G401.6 (cell line): ENCODE data around the gene HOXA10.

Experiments used
- FAIRE-seq: peaks from 2 replicates; lab custom pipeline; 2012; peaks lifted over from hg19 to GRCh38; lab: Jason Lieb, UNC

The HOXA10 gene

GRCh38 chr7:27179030-27179429 is 4.9 kb upstream of the HOXA10 start:
- no peak for FAIRE-seq

GRCh38 chr7:27178366-27178765 is 4.2 kb upstream of the HOXA10 start:
- FAIRE-seq, result peak; percentile 87

- FAIRE-seq, result no peak
Observed at GRCh38 chr7:27177795-27178320, 3.7 kb upstream of the HOXA10 start.

- FAIRE-seq, result no peak
Observed at GRCh38 chr7:27176962-27177794, 3.1 kb upstream of the HOXA10 start.

DNA sequence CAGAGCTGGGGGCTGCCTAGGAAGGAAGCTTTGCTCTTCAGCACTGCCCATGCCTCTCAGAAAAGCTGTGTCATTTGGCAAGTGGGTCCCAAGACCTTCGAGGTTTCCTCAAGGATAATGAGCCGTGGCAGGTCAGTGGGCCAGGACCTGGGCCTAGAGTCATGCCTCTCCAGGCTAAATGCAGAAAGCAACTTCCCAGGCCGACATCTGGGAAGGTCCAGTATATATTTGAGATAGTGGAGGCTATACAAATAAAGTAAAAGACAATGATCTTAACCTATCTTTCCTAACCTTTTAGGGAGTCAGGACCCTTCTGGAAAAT is 2.4 kb upstream of the HOXA10 start:
- FAIRE-seq, result no peak

- FAIRE-seq, result no peak
Observed at GRCh38 chr7:27175626-27176523, 1.8 kb upstream of the HOXA10 start.

DNA sequence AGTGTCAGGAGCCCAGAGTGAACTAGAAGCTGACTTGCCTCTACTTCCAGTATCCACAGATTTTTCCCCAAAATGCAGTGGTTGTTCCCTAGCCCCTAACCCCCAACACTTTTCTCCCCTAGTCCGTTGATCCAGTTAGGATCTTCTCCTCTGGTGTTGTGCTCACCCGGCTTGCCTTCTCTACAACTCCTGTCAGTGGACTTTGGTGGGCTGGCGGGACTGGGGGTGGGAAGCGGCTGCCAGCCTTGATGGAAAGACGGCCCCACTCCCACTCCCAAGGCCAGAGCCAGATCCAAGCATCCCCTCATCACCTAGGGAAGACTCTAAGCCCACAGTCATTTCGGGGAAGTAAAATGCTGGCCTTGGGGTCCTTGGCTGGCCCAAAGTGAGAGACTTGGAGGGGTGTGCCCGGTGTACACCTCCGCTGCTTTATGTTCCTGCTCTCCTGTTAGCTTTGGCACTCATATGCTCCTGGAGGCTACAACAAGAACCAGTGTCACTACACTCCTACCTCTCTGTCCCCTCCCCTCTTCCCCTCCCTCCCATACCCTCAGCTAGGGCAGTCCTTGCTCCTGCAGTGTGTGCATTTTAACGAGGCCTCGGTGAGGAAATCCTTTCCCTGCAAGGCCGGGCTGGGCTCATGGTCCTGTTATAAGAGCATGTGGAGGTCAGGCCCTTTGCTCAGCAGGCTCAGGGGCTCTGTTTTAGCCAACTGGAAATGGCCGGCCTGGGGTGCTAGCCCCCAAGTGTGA is 930 bp upstream of the HOXA10 start:
- peak; percentile 95 for FAIRE-seq

- FAIRE-seq, result no peak
Observed at GRCh38 chr7:27173511-27173955, 587 bp downstream of the HOXA10 start.

GRCh38 chr7:27172823-27173510 is 1.2 kb downstream of the HOXA10 start:
- FAIRE-seq, result no peak

GRCh38 chr7:27172315-27172774 is 1.8 kb downstream of the HOXA10 start:
- no peak for FAIRE-seq

DNA sequence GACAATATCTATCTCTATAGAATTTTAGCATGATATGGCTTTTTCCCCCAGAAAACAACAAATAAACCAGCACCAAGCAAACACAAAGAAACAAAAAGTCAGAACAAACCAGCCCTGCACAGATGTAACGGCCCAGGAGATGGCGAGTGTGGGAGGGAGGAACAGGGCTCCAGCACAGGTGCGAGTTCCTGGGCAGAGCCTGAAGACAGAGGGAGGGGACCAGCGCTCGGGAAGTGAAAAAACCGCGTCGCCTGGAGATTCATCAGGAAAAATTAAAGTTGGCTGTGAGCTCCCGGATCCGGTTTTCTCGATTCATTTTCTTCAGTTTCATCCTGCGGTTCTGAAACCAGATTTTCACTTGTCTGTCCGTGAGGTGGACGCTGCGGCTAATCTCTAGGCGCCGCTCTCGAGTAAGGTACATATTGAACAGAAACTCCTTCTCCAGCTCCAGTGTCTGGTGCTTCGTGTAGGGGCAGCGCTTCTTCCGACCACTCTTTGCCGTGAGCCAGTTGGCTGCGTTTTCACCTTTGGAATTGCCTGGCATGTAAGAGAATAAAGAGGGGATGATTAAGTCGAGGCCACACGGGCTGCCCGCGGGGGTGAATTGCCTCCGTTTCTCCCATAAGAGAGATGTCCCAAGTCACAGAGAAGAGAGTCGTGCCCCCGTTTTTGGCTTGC is 2.3 kb downstream of the HOXA10 start:
- FAIRE-seq, result peak; percentile 46

GRCh38 chr7:27171325-27171636 is 2.8 kb downstream of the HOXA10 start:
- FAIRE-seq, result no peak

- FAIRE-seq, result peak; percentile 96
Observed at GRCh38 chr7:27170426-27171324, 3.4 kb downstream of the HOXA10 start.

DNA sequence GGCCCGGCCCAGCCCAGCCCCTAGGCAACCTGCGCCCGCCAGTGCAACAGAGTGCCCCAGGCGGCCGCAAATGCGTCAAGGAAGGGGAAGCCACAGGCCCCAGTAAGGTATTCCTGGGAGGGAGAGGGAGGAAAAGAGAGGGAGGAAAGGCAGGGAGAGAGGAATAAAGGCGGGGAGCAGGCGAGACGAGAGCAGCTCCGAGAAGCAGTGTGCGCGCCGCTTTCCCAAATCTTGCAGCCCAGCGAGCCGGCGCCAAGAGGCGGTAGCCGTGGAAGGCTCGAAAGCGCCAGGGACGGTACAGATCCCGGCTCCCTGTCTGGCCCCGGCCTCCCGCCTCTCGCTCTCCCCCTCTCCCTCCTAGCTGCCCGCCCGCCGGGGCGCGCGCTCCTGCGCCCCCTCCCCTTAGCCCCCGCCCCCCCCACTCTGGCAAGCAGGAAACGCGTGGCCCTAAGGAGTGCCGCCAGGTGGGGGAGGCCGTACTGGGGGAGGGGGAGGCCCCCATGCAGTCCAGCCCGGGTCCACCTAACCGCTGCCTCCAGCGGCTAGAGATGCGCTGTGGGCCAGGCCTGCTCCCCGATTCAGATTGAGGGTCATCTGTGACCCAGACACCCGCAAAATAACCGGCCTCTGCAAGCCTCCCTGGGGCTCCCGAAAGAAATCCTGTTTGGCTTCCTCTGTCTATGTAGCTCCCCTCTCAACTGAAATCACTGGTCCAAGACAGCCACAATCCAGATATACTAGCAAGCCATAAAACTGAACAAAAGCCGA is 4.3 kb downstream of the HOXA10 start:
- no peak for FAIRE-seq

DNA sequence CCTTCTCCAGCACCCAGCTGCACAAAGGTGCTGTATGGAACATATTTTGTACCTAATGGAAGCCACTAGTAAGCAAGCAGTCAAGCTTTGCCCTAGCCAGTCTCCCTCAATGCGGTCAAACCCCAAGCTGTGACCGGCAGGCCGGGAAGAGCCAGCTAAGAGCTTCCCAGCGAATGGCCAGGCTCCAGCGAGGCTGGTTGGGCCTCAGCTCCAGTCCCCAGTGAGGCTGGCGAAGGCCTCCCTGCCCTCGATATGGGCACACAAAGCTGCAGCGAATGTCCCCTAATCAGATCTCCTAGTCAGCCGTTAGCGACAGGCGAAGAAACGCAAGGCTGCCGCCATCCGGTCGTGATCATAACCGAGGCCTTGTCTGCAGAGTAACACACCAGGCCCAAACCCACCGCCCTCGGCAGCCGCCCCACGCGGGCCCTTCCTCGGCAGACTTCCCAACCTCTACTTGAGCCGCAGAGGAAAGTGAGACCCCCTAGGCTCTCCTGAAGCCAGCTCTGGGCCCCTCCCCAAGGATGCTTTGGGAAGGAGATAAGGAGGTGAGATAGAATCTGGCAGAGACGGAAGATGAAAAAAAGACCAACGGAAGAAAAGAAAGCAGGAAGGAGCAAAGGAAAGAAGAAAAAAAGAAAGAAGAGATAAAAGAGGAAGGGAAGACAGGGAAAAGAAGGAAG is 5.7 kb downstream of the HOXA10 start:
- FAIRE-seq, result no peak

DNA sequence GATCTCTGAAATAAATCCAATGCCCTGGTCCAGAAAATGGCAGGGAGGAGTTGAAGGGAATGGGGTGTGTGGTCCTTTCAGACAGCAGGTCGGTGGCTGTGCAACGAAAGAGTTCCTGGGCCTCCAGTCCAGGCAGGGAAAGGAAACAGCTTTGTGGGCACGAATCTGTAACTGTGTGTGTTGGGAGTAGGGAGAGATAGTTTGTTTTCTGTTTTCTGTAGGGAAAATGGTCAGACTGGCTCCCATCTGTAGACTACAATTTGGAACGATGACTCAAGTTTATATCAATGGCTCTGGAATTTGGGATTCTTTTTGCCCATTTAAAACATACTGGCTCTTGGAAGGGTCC is 6.2 kb downstream of the HOXA10 start:
- peak; percentile 88 for FAIRE-seq

DNA sequence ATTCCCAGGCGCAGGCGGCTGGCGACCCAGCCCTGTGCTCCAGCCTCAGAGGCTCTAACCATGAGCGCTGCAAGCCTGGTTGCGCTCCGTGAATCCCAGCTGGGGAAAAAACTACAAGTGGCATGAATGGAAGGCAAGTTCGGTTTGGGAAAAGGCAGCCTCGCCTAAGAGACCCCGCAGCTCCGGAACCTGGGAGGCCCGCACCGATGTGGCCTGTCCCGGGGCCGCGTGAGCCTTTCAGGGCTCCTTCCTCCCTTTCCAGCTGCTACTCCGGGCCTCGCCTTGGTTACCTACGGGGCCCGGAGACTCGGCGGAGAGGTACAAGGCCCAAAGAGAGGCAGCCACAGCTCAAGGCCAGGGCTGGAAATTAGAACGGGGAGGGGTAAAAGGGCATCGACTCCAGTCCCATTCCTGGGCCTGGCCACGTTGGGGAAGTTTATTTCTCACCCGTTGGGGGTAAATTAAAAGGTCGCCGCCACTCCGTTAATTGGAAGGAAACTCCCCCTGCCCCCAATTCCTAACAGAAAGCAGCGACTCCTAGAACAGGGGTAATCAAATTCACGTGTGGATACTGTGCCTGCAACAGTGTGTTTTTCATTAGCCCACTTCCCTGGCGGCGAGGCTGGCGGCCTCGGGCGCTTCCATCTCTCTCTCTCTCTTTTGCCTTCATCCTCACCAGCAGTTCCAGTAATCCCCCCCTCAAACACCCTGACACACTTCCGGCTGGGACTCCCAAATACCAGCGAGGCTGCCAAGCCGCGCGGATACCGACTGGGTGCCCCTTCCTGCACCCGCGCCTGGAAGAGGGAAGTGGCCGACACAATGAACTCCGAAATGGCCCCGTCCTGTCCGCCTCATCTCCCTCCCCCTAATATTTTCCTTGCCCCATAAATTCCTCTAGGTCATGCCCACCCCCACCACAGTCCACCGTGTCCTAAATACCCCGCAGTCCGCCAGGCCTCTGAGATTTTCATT is 7.3 kb downstream of the HOXA10 start:
- FAIRE-seq, result peak; percentile 40
